DMS114 treated with DMSO at 0.1 percent for 48 hours (cell line): ENCODE measurements around the gene NTMT1.
A peak's percentile ranks its signal among the peaks of the same experiment; 100 is the strongest.
"Not testable (repeated sequence)": the region's sequence is repeated elsewhere in the genome, so short reads cannot be mapped to it uniquely, and the experiment has no call there.

Experiments used
- DNase-seq: peaks from one replicate; lab custom pipeline; 2025; ENCODE audit not compliant: unreplicated experiment; lab: John Stamatoyannopoulos, UW

The NTMT1 gene

GRCh38 chr9:129635099-129636065 lies 9.4 kb downstream of the NTMT1 start:
- no peak for DNase-seq

- not testable (repeated sequence) for DNase-seq
Measured at GRCh38 chr9:129636343-129636742, 10.4 kb downstream of the NTMT1 start.

- no peak for DNase-seq
Measured at GRCh38 chr9:129637102-129637501, 11.1 kb downstream of the NTMT1 start.

GRCh38 chr9:129637673-129638439 lies 11.9 kb downstream of the NTMT1 start:
- DNase-seq = no peak

GRCh38 chr9:129639034-129639630 lies 13.2 kb downstream of the NTMT1 start:
- no peak for DNase-seq

GRCh38 chr9:129639756-129640085 lies 13.8 kb downstream of the NTMT1 start:
- no peak for DNase-seq

- DNase-seq = no peak
Measured at GRCh38 chr9:129640086-129640870, 14.3 kb downstream of the NTMT1 start.

GRCh38 chr9:129640871-129641749 lies 15.1 kb downstream of the NTMT1 start:
- DNase-seq = no peak

GRCh38 chr9:129641750-129642585 lies 16.0 kb downstream of the NTMT1 start, which contains the start of gene ASB6:
TSS of gene ASB6 (minus strand) at chr9:129642151. CDS start at chr9:129641999, 152 bp downstream.
- DNase-seq = peak; percentile 75

GRCh38 chr9:129643706-129644105 lies 17.7 kb downstream of the NTMT1 start:
- DNase-seq = no peak

- no peak for DNase-seq
Measured at GRCh38 chr9:129644365-129644764, 18.4 kb downstream of the NTMT1 start.

GRCh38 chr9:129644902-129645301 lies 18.9 kb downstream of the NTMT1 start:
- no peak for DNase-seq

GRCh38 chr9:129646252-129646651 lies 20.3 kb downstream of the NTMT1 start:
- DNase-seq = no peak

- DNase-seq = no peak
Measured at GRCh38 chr9:129646654-129647053, 20.7 kb downstream of the NTMT1 start.

GRCh38 chr9:129647635-129648034 lies 21.7 kb downstream of the NTMT1 start:
- no peak for DNase-seq

- no peak for DNase-seq
Measured at GRCh38 chr9:129648092-129648763, 22.3 kb downstream of the NTMT1 start.

- no peak for DNase-seq
Measured at GRCh38 chr9:129648764-129649115, 22.8 kb downstream of the NTMT1 start.
